Kidney glomerular epithelial cell (primary cell): ENCODE results near the gene SVOP.
"Not testable (repeated sequence)": the region's sequence is repeated elsewhere in the genome, so short reads cannot be mapped to it uniquely, and the experiment has no call there.

Source experiments
- DNase-seq: peaks from one replicate; lab custom pipeline; 2025; lab: John Stamatoyannopoulos, UW

SVOP gene

GRCh38 chr12:109033239-109034196 lies 12.7 kb upstream of the SVOP start:
- DNase-seq: no peak

- DNase-seq: no peak
Measured at GRCh38 chr12:109029411-109029810, 8.5 kb upstream of the SVOP start.

- not testable (repeated sequence) for DNase-seq
Measured at GRCh38 chr12:109028624-109029023, 7.8 kb upstream of the SVOP start.

DNA sequence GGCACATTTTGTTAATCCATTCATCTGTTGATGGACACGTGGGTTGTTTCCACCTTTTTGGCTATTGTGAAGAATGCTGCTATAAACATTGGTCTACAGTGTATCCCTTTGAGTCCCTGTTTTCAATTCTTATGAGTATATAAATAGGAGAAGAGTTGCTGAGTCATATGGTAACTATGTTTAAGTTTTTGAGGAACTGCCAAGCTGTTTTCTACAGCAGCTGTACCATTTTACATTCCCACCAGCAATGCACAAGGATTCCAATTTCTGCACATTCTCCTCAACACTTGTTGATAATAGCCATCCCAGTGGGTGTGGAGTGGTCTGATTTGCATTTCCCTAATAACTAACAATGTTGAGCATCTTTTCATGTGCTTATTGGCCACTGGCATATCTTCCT lies 6.9 kb upstream of the SVOP start:
- no peak for DNase-seq

- no peak for DNase-seq
Measured at GRCh38 chr12:109020146-109020795, 597 bp downstream of the SVOP start.

- no peak for DNase-seq
Measured at GRCh38 chr12:109018296-109018695, 2.6 kb downstream of the SVOP start.

GRCh38 chr12:109016978-109017377 lies 3.9 kb downstream of the SVOP start:
- no peak for DNase-seq

DNA sequence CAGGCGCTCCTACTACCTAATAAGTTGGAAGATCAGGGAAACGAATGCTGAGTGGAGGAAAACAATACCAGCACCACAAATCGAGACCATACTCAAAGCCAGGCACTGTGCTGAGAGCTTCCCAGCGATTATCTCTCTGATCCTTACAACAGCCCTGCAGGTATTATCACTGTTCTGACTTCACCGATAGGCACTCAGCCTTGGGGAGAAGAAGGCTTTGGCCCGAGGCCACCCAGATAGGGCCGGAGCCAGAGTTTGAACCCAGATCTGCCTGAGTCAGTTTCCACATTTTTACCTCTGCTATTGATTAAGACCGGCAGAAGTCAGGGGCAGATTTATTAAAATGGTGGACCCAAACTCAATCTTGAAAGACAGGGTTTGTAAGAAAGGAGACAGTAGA lies 4.9 kb downstream of the SVOP start:
- no peak for DNase-seq

- no peak for DNase-seq
Measured at GRCh38 chr12:109014984-109015765, 5.7 kb downstream of the SVOP start.

GRCh38 chr12:109010259-109010658 lies 10.6 kb downstream of the SVOP start:
- no peak for DNase-seq

GRCh38 chr12:109009766-109010165 lies 11.1 kb downstream of the SVOP start:
- DNase-seq: no peak

DNA sequence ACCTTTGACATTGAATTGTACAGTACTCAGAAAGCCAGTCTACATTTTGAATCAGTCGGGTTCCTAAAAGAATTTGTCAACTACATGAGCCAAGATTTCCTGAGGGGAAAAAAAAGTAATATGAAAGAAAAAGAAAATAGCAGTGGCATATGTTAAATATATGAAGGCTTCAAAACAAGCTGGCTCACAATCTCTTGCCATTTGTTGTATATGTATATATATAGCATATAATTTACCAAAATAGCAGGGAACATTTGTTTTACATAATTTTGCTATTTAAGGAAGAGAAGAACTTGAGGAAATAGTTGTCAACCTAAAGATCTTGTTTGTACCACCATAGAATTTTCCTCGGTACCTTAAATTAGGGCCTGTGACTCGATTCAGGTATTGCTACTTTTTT lies 16.9 kb downstream of the SVOP start:
- DNase-seq: no peak

- no peak for DNase-seq
Measured at GRCh38 chr12:108996320-108996719, 24.5 kb downstream of the SVOP start.

- DNase-seq: no peak
Measured at GRCh38 chr12:108995370-108995992, 25.4 kb downstream of the SVOP start.

- DNase-seq: not testable (repeated sequence)
Measured at GRCh38 chr12:108990103-108990502, 30.8 kb downstream of the SVOP start.

GRCh38 chr12:108989376-108989775 lies 31.5 kb downstream of the SVOP start:
- no peak for DNase-seq

DNA sequence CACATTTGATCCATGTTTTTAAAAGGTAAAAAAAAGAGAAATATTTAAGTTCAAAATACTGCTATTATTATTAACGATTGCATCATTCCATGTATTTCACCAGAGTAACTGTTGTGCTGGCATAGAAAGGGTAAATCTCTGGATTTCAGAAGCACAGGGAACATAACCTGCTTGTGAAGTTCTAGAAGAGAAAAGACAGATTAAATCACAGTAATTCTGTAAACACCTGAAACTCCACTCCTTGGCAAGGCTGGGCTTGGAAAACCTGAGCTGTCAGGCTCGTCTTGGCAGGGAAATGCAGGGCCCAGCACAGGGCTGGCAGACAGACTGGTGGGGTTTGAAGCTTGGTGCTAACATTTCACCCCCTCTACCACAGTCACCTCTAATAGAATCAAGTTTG lies 35.1 kb downstream of the SVOP start:
- no peak for DNase-seq

DNA sequence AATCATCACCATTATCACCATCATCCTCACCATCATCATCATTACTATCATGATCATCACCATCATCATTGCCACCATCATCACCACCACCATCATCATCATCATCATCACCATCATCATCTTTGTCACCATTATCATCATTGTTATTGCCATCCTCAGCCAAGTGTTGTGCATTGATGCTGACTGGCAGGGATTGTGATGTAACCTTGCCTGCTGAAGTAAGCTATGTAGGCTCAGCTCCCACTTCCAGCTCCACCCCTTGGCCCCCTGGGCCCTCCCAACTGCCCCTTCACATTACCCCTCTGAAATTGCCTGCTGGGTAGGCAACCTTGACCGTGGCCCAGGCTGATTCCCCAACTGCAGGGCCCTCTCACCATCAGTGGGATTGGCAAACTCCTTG lies 37.6 kb downstream of the SVOP start:
- no peak for DNase-seq

DNA sequence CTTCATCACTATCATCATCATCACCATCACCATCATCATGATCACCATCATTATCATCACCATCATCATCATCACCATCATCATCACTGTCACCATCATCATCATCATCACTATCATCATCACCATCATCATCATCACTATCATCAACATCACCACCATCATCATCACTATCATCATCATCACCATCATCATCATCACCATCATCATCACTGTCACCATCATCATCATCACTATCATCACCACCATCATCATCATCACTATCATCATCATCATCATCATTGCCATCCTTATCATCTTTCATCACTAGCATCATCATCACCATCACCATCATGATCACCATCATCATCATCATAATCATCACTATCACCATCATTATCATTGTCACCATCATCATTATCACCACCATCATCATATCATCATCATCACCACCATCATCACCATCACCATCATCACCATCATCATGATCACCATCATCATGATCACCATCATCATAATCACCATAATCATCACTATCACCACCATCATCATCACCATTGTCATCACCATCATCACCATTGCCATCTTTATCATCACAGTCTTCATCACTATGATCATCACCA lies 38.1 kb downstream of the SVOP start:
- no peak for DNase-seq

GRCh38 chr12:108981835-108982234 lies 39.0 kb downstream of the SVOP start:
- no peak for DNase-seq

DNA sequence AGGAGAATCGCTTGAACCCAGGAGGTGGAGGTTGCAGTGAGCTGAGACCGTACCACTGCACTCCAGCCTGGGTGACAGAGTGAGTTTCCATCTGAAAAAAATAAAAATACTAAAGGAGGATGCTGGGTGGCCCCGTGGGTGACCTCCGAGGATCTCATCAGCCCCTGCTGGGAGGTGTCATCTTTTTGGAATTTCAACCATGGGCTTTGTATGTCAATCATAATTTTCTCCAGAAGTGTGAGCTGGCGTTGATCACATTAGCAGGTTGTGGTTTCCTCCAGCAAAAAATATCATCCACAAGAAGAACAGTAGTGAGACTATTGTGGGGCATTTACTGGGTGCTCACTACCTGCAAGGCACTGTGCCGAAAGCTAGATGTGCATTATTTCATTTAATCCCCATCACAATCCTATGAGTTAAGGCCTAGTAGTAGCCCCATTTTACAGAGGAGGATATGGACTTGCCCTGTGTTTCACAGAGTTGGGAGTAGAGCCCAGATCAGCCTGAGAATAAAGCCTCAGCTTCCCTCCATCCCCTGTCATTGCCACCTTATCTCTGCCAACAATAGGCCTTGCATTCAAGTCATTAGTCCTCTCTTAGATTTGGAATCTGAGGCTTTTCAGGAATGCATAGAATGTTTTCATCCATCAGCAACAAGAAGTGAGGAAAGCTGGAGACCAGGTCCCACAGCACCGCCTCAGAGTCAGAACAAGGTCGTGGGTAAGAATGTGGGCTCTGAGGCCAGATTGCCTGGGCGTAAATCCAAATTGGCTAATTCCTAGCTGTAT lies 39.8 kb downstream of the SVOP start:
- peak; percentile 17 for DNase-seq
